B cell (primary cell): Measurements from ENCODE around the gene KLF4. TPM values are rescaled to one million over a fixed set of nuclear protein-coding genes. Genes with fewer than 3 reads are reported as not detected.

ENCODE experiments used
- ATAC-seq: fragments of 200-7000 bp; cut with Tn5 transposase; one replicate; pipeline ENCODE4 v1.10.0; 2021; ENCODE audit warnings: low read depth, mild to moderate bottlenecking, moderate number of reproducible peaks, moderate library complexity
- CTCF ChIA-PET: fragments of 350-600 bp; sonication (Branson Sonifier 250); formaldehyde crosslinking; loops from one replicate; lab custom pipeline; 2021; ENCODE audit warnings: antibody characterized with exemption, inconsistent platforms; lab: Charles Lee
- POLR2A ChIA-PET: fragments of 350-600 bp; sonication (Branson Sonifier 250); formaldehyde crosslinking; loops from one replicate; lab custom pipeline; 2021; ENCODE audit warnings: antibody characterized with exemption; lab: Charles Lee
- DNase-seq: peaks from one replicate; pipeline ENCODE4 v3.0.0; 2013
- H2AFZ ChIP-seq: 2 replicates; pipeline ENCODE4 v1.6.1; 2012; ENCODE audit warnings: mild to moderate bottlenecking, low read depth, low read length; ENCODE audit not compliant: insufficient read depth, poor library complexity, severe bottlenecking
- H3K27ac ChIP-seq, 2 donors: 1 replicate in 1 of 2; 2 replicates in 1 of 2; pipeline ENCODE4 v1.5.1; 2012 to 2013; ENCODE audit warnings: low read length in 2 of 2, mild to moderate bottlenecking in 2 of 2, moderate library complexity in 1 of 2
- H3K27me3 ChIP-seq, 4 experiments: fragments of 200-600 bp in 1 of 4; sonication (generic) in 1 of 4; replicated peaks in 1 of 4; 1 replicate in 2 of 4; 2 replicates in 2 of 4; pipeline versions ENCODE4 v1.6.1 to v1.7.0; 2013 to 2016; ENCODE audit warnings: low read length in 3 of 4, mild to moderate bottlenecking in 2 of 4, mixed read lengths in 1 of 4, moderate library complexity in 1 of 4; ENCODE audit not compliant: insufficient read depth in 4 of 4, control insufficient read depth in 3 of 4; ENCODE audit errors: control extremely low read depth in 1 of 4
- H3K36me3 ChIP-seq, 2 experiments: replicated peaks in 1 of 2; 1 replicate in 1 of 2; 2 replicates in 1 of 2; pipeline versions ENCODE4 v1.6.1 to v1.7.1; 2013; ENCODE audit warnings: low read length in 1 of 2; ENCODE audit not compliant: insufficient read depth in 2 of 2, control insufficient read depth in 1 of 2; ENCODE audit errors: control extremely low read depth in 1 of 2, extremely low read depth in 1 of 2
- H3K4me1 ChIP-seq, 2 donors: fragments of 200-600 bp in 1 of 2; sonication (generic) in 1 of 2; 1 replicate in 1 of 2; 2 replicates in 1 of 2; pipeline versions ENCODE4 v1.5.1 to v1.6.1; 2013 to 2017; ENCODE audit warnings: low read length in 2 of 2; ENCODE audit not compliant: control insufficient read depth in 2 of 2, insufficient read depth in 2 of 2
- H3K4me2 ChIP-seq: replicated peaks from 2 replicates; pipeline ENCODE3; 2012; ENCODE audit warnings: mild to moderate bottlenecking, low read depth, low read length; ENCODE audit not compliant: poor library complexity, severe bottlenecking
- H3K4me3 ChIP-seq, 5 experiments: fragments of 200-600 bp in 1 of 5; sonication (generic) in 1 of 5; 1 replicate in 3 of 5; 2 replicates in 2 of 5; pipeline versions ENCODE4 v1.5.1 to v1.7.0; 2011 to 2016; ENCODE audit warnings: low read length in 4 of 5, mild to moderate bottlenecking in 4 of 5, low read depth in 2 of 5, control low read depth in 1 of 5, moderate library complexity in 1 of 5; ENCODE audit not compliant: insufficient read depth in 1 of 5; ENCODE audit errors: control extremely low read depth in 1 of 5, extremely low read depth in 1 of 5
- H3K79me2 ChIP-seq: fragments of 200-600 bp; sonication (generic); one replicate; pipeline ENCODE4 v1.6.0; 2016; ENCODE audit warnings: low read length; ENCODE audit not compliant: control insufficient read depth, insufficient read depth
- H3K9ac ChIP-seq: fragments of 200-600 bp; sonication (generic); 2 replicates; pipeline ENCODE4 v1.6.1; 2017; ENCODE audit warnings: mild to moderate bottlenecking, low read length, moderate library complexity
- H3K9me3 ChIP-seq, 3 donors: one replicate each; pipeline versions ENCODE4 v1.6.1 to v1.7.1; 2013; ENCODE audit warnings: low read length in 2 of 3; ENCODE audit not compliant: control insufficient read depth in 2 of 3, insufficient read depth in 1 of 3; ENCODE audit errors: control extremely low read depth in 1 of 3
- H4K20me1 ChIP-seq: 2 replicates; pipeline ENCODE4 v1.6.0; 2012; ENCODE audit warnings: mild to moderate bottlenecking, low read length; ENCODE audit not compliant: insufficient read depth, control insufficient read depth, poor library complexity, severe bottlenecking
- H3K27ac Mint-ChIP-seq: one replicate; pipeline ENCODE4 v1.8.0; 2021; ENCODE audit warnings: mixed read lengths
- H3K27me3 Mint-ChIP-seq: one replicate; pipeline ENCODE4 v1.8.0; 2021; ENCODE audit warnings: mixed read lengths
- H3K4me1 Mint-ChIP-seq: one replicate; pipeline ENCODE4 v1.8.0; 2021; ENCODE audit warnings: mixed read lengths
- H3K4me3 Mint-ChIP-seq: one replicate; pipeline ENCODE4 v1.8.0; 2021; ENCODE audit warnings: mixed read lengths
- H3K9me3 Mint-ChIP-seq: one replicate; pipeline ENCODE4 v1.8.0; 2022; ENCODE audit warnings: mixed read lengths; ENCODE audit not compliant: insufficient read depth
- EZH2 ChIP-seq: IDR thresholded peaks from 2 replicates; pipeline ENCODE4 v1.6.1; 2012; ENCODE audit warnings: borderline replicate concordance, low read depth, mild to moderate bottlenecking, moderate library complexity, low read length; ENCODE audit not compliant: insufficient read depth, poor library complexity, severe bottlenecking
- WGBS: methylation state at CpG from one replicate; pipeline ENCODE4 v1.1.5; 2013; ENCODE audit warnings: missing lambda C conversion rate; ENCODE audit not compliant: insufficient coverage; 5-methylcytosine and 5-hydroxymethylcytosine counted together
- intact Hi-C: fragments of 100-400 bp; cut with micrococcal nuclease; formaldehyde crosslinking; loops from one replicate; pipeline ENCODE4 v1.10.0; 2022
- polyA plus RNA-seq: library from polyadenylated mRNA; depleted of rRNA; stranded (reverse); fragments of >200 nt; gene quantifications from 2 replicates; pipeline ENCODE4 v1.2.3, GENCODE V29; 2012
- total RNA-seq, 2 donors: library from RNA; stranded (reverse); fragments of 120-200 nt in 1 of 2; gene quantifications; 1 replicate in 1 of 2; 2 replicates in 1 of 2; pipeline versions ENCODE4 v1.2.3 to v1.2.4, GENCODE V29; 2013 to 2022
- TF ChIP-seq, protein P1 (sequence below): fragments of 200-600 bp; IDR thresholded peaks from one replicate; pipeline ENCODE4 v1.8.0; 2022; ENCODE audit warnings: antibody characterized with exemption, mild to moderate bottlenecking

KLF4 gene
- total and polyA plus RNA-seq, 2 donors (not counting 1 experiment from before 2014, with no cell fraction given), result 3.8 to 244 TPM

DNA sequence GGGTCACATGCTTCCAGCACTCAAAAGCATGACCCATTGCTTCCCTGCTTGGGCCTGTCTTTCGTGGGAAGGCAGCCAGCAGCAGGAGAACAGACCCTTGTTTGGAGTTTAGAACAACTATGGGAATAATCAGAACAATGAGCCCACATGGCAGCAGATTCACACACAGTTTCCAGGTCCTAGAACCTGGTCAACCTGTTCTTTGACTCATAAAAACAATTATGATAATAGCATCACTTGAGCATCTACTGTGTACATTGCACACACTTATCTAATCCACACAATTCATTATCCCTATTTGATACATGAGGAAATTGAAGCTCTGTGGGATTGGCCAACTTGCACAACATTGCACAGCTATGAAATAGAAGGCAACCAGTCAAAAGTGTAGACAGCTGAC lies 41.7 kb downstream of the KLF4 start:
- no peak for DNase-seq
- H3K36me3 ChIP-seq, result no peaks in the 10 kb centered on the region
- H3K4me2 ChIP-seq, result no peak overlapping the region
- ChIA-PET POLR2A (no interaction called here), CTCF (no interaction called here)
- intact Hi-C loops, result no loop called here
- no peak overlapping the region for H2AFZ ChIP-seq
- H3K27me3 ChIP-seq, result peaks cover 0 to 2% (median 0%) of the 10 kb centered on the region in 4 experiments
- H3K4me3 Mint-ChIP-seq, result no peak overlapping the region
- no peaks in the 10 kb centered on the region for H4K20me1 ChIP-seq
- H3K27me3 Mint-ChIP-seq, result peaks cover 3% of the 10 kb centered on the region
- no peak overlapping the region for H3K27ac Mint-ChIP-seq
- H3K4me1 Mint-ChIP-seq, result no peaks in the 10 kb centered on the region
- no peaks in the 10 kb centered on the region for H3K9me3 ChIP-seq
- no peak overlapping the region for H3K9ac ChIP-seq
- H3K4me3 ChIP-seq, result no peak overlapping the region
- no peak overlapping the region for H3K27ac ChIP-seq
- ATAC-seq, result no peak
- no peaks in the 10 kb centered on the region for H3K9me3 Mint-ChIP-seq
- no peak for TF ChIP-seq EZH2
- TF ChIP-seq, protein P1, sequence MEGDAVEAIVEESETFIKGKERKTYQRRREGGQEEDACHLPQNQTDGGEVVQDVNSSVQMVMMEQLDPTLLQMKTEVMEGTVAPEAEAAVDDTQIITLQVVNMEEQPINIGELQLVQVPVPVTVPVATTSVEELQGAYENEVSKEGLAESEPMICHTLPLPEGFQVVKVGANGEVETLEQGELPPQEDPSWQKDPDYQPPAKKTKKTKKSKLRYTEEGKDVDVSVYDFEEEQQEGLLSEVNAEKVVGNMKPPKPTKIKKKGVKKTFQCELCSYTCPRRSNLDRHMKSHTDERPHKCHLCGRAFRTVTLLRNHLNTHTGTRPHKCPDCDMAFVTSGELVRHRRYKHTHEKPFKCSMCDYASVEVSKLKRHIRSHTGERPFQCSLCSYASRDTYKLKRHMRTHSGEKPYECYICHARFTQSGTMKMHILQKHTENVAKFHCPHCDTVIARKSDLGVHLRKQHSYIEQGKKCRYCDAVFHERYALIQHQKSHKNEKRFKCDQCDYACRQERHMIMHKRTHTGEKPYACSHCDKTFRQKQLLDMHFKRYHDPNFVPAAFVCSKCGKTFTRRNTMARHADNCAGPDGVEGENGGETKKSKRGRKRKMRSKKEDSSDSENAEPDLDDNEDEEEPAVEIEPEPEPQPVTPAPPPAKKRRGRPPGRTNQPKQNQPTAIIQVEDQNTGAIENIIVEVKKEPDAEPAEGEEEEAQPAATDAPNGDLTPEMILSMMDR, result no peak
- no peaks in the 10 kb centered on the region for H3K79me2 ChIP-seq
- no peaks in the 10 kb centered on the region for H3K4me1 ChIP-seq
- 83% methylated on average over 1 of the region's 1 CpG for WGBS

DNA sequence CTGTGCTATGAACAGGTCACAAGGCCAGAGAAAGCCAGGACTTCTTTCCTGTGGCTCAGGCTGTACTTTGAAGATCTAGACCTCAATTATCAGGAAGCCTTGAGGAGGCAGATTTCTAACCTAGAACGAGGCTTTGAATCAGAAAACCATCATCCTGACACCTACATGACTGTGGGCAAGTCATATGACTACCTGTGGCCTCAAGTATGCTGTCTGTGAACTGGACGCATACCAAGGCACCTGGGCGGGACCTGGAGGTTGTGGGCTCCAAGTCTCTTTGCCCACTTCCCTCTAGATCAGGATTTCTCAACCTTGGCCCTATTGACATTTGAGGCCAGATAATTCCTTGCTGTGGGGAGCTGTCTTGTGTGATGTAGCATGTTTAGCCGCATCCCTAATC lies 42.5 kb downstream of the KLF4 start:
- no peak overlapping the region for H3K9ac ChIP-seq
- Mint-ChIP-seq H3K4me3 (no peak overlapping the region), H3K9me3 (no peaks in the 10 kb centered on the region), H3K4me1 (no peaks in the 10 kb centered on the region), H3K27me3 (no peaks in the 10 kb centered on the region), H3K27ac (no peak overlapping the region)
- CTCF ChIA-PET, result no interaction called here
- TF ChIP-seq EZH2, result no peak
- TF ChIP-seq, protein P1, result no peak
- ATAC-seq (no peak), DNase-seq (no peak)
- POLR2A ChIA-PET, result no interaction called here
- no peaks in the 10 kb centered on the region for H3K79me2 ChIP-seq
- intact Hi-C loops, result no loop called here
- H3K4me3 ChIP-seq, result no peak overlapping the region
- H2AFZ ChIP-seq, result no peak overlapping the region
- H3K4me1 ChIP-seq, result no peaks in the 10 kb centered on the region
- no peaks in the 10 kb centered on the region for H3K36me3 ChIP-seq
- no peaks in the 10 kb centered on the region for H4K20me1 ChIP-seq
- no peak overlapping the region for H3K27ac ChIP-seq
- H3K9me3 ChIP-seq, result no peaks in the 10 kb centered on the region
- WGBS, result 83% methylated on average over 2 of the region's 4 CpGs
- no peak overlapping the region for H3K4me2 ChIP-seq
- peaks cover 0 to 2% (median 0%) of the 10 kb centered on the region in 4 experiments for H3K27me3 ChIP-seq
